Spleen (tissue), 7 donors: ENCODE measurements around the gene ANO1.

Experiments used
- POLR2A ChIP-seq, 3 donors: fragments of 450-650 bp; IDR thresholded peaks; one replicate each; pipeline ENCODE4 v1.5.1; 2017; ENCODE audit warnings: antibody characterized with exemption in 3 of 3, mild to moderate bottlenecking in 1 of 3
- TF ChIP-seq, protein P1 (sequence below), 11 experiments: fragments of 200-600 bp in 7 of 11; fragments of 450-650 bp in 4 of 11; sonication (generic) in 4 of 11; IDR thresholded peaks in 8 of 11; conservative IDR thresholded peaks in 3 of 11; 1 replicate in 7 of 11; 2 replicates in 4 of 11; pipeline versions ENCODE4 v1.4.0 to v1.8.0; 2016 to 2021; ENCODE audit warnings: antibody characterized with exemption in 11 of 11, inconsistent platforms in 4 of 11, mild to moderate bottlenecking in 1 of 11
- donor health status: DM: no; HTN: no; CAD: no; lungs with moderate emphysema.
- donor health status: DM: no; HTN: no; CAD: no.
- donor health status: DM: no; HTN: no; CAD: no.

DNA sequence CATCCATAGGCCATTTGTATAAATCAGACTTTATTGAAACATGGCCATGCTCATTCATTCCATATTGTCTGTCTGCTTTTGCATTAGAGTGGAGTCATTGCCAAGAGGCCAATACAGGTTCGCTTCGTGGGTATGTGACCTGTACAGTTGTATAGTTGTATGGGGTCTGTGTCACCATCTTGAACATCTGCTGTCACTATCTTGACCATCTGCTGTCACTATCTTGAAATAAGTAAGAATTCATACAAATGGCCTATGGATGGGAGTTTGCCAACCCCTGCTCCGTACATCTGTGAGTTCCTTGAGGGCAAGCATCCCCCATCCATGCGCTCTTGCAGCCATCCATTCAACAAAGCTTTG is 44.4 kb upstream of the ANO1 start:
- TF ChIP-seq, protein P1, sequence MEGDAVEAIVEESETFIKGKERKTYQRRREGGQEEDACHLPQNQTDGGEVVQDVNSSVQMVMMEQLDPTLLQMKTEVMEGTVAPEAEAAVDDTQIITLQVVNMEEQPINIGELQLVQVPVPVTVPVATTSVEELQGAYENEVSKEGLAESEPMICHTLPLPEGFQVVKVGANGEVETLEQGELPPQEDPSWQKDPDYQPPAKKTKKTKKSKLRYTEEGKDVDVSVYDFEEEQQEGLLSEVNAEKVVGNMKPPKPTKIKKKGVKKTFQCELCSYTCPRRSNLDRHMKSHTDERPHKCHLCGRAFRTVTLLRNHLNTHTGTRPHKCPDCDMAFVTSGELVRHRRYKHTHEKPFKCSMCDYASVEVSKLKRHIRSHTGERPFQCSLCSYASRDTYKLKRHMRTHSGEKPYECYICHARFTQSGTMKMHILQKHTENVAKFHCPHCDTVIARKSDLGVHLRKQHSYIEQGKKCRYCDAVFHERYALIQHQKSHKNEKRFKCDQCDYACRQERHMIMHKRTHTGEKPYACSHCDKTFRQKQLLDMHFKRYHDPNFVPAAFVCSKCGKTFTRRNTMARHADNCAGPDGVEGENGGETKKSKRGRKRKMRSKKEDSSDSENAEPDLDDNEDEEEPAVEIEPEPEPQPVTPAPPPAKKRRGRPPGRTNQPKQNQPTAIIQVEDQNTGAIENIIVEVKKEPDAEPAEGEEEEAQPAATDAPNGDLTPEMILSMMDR (IDR thresholded peaks at IDR 0.05 in 8 of 11, conservative IDR thresholded peaks at IDR 0.05 in 3 of 11), result no peak
- TF ChIP-seq POLR2A (IDR thresholded peaks at IDR 0.05), result no peak
